HCT116 (cell line): ENCODE results near the gene C11orf21. TPM values are rescaled to one million over a fixed set of nuclear protein-coding genes. Genes with fewer than 3 reads are reported as not detected.

Experiments
- ATAC-seq: fragments of 200-7000 bp; cut with Tn5 transposase; 2 replicates; pipeline ENCODE4 v1.9.1; 2020; ENCODE audit warnings: mild to moderate bottlenecking, moderate library complexity
- BruUV-seq: library from RNA; stranded (reverse); fragments of 400-500 nt; replicated peaks from 2 replicates; lab custom pipeline; 2021; lab: Mats Ljungman, UMichigan
- CTCF ChIA-PET: fragments of 300-600 bp; sonication (Branson Sonifier 250); formaldehyde crosslinking; loops from one replicate; lab custom pipeline; 2021; ENCODE audit warnings: antibody characterized with exemption; lab: Charles Lee
- POLR2A ChIA-PET: fragments of 300-600, 350-600 bp; sonication (Branson Sonifier 250); formaldehyde crosslinking; loops from one replicate; lab custom pipeline; 2021; ENCODE audit warnings: antibody characterized with exemption; lab: Charles Lee
- RAD21 ChIA-PET, 2 experiments: fragments of 300-600 bp; sonication (Branson Sonifier 250); formaldehyde crosslinking; loops; one replicate each; lab custom pipeline; 2023; ENCODE audit warnings: low total read pairs in 2 of 2; ENCODE audit not compliant: uncharacterized antibody in 2 of 2, unreplicated experiment in 2 of 2, low non-redundant PET in 1 of 2; lab: Charles Lee
- DNase-seq: peaks from one replicate; pipeline ENCODE4 v3.0.0-alpha.2; 2010; ENCODE audit warnings: low read depth, low spot score
- H2AFZ ChIP-seq: fragments of 200-600 bp; shearing (Covaris generic), sonication (generic); 2 replicates; pipeline ENCODE4 v1.6.1; 2017; ENCODE audit warnings: low read depth, mixed run types, mixed read lengths, antibody characterized with exemption, low read length; ENCODE audit not compliant: poor library complexity, severe bottlenecking
- H3K27ac ChIP-seq: 2 replicates; pipeline ENCODE4 v1.5.1; 2012; ENCODE audit warnings: low read depth, low read length
- H3K27me3 ChIP-seq: fragments of 200-600 bp; sonication (generic); 2 replicates; pipeline ENCODE4 v1.6.1; 2016; ENCODE audit warnings: mixed run types, low read length, mixed read lengths; ENCODE audit not compliant: insufficient read depth
- H3K36me3 ChIP-seq, 2 experiments: fragments of 200-500 bp in 1 of 2; fragments of 200-600 bp in 1 of 2; sonication (Bioruptor generic) in 1 of 2; sonication (generic) in 1 of 2; 2 replicates each; pipeline versions ENCODE4 v1.5.1 to v1.6.1; 2014 to 2016; ENCODE audit warnings: low read length in 2 of 2, inconsistent platforms in 1 of 2, mixed read lengths in 1 of 2, mixed run types in 1 of 2; ENCODE audit not compliant: insufficient read depth in 2 of 2, control insufficient read depth in 1 of 2
- H3K4me1 ChIP-seq, 2 experiments: fragments of 200-600 bp in 1 of 2; sonication (generic) in 1 of 2; 2 replicates each; pipeline versions ENCODE4 v1.5.1 to v1.6.1; 2012 to 2017; ENCODE audit warnings: low read length in 2 of 2, inconsistent platforms in 1 of 2, mild to moderate bottlenecking in 1 of 2, mixed read lengths in 1 of 2, mixed run types in 1 of 2, moderate library complexity in 1 of 2; ENCODE audit not compliant: insufficient read depth in 2 of 2, control insufficient read depth in 1 of 2
- H3K4me2 ChIP-seq: fragments of 200-600 bp; sonication (generic); 2 replicates; pipeline ENCODE4 v1.6.1; 2017; ENCODE audit warnings: mixed run types, low read length, mixed read lengths
- H3K4me3 ChIP-seq, 2 experiments: fragments of 200-600 bp in 1 of 2; sonication (generic) in 1 of 2; replicated peaks in 1 of 2; 2 replicates each; pipeline ENCODE4 v1.5.1; 2011 to 2016; ENCODE audit warnings: low read length in 2 of 2, control low read depth in 1 of 2, low read depth in 1 of 2, mild to moderate bottlenecking in 1 of 2, mixed read lengths in 1 of 2, mixed run types in 1 of 2
- H3K79me2 ChIP-seq: fragments of 200-600 bp; sonication (generic); 2 replicates; pipeline ENCODE4 v1.6.1; 2017; ENCODE audit warnings: mild to moderate bottlenecking, mixed run types, low read length, moderate library complexity, mixed read lengths; ENCODE audit not compliant: insufficient read depth
- H3K9ac ChIP-seq: fragments of 200-600 bp; sonication (generic); 2 replicates; pipeline ENCODE4 v1.6.1; 2016; ENCODE audit warnings: low read length, mixed read lengths
- H3K9me2 ChIP-seq: fragments of 200-600 bp; sonication (generic), shearing (Covaris generic); 2 replicates; pipeline ENCODE4 v1.6.1; 2017; ENCODE audit warnings: mixed run types, mild to moderate bottlenecking, moderate library complexity; ENCODE audit not compliant: insufficient read depth
- H3K9me3 ChIP-seq, 2 experiments: fragments of 200-500 bp in 1 of 2; fragments of 200-600 bp in 1 of 2; sonication (Bioruptor generic) in 1 of 2; sonication (generic) in 1 of 2; 2 replicates each; pipeline ENCODE4 v1.6.1; 2014 to 2017; ENCODE audit warnings: low read length in 2 of 2, mixed read lengths in 2 of 2, inconsistent platforms in 1 of 2, low read depth in 1 of 2, mild to moderate bottlenecking in 1 of 2, mixed run types in 1 of 2, moderate library complexity in 1 of 2; ENCODE audit not compliant: control insufficient read depth in 1 of 2, insufficient read depth in 1 of 2
- H4K20me1 ChIP-seq: fragments of 200-600 bp; sonication (generic), shearing (Covaris generic); 2 replicates; pipeline ENCODE4 v1.6.1; 2017; ENCODE audit warnings: mixed run types, mild to moderate bottlenecking, moderate library complexity; ENCODE audit not compliant: insufficient read depth
- EZH2 ChIP-seq: fragments of 200-600 bp; sonication (generic); IDR thresholded peaks from 2 replicates; pipeline ENCODE4 v1.6.1; 2017; ENCODE audit warnings: antibody characterized with exemption, mixed run types
- EZH2phosphoT487 ChIP-seq: fragments of 200-600 bp; IDR thresholded peaks from 2 replicates; pipeline ENCODE4 v1.6.1; 2018; ENCODE audit warnings: antibody characterized with exemption, borderline replicate concordance
- FOSL1 ChIP-seq: IDR thresholded peaks from 2 replicates; pipeline ENCODE4 v1.6.1; 2012; ENCODE audit warnings: low read depth
- MAX ChIP-seq: IDR thresholded peaks from 2 replicates; pipeline ENCODE4 v1.6.1; 2012
- SIN3A ChIP-seq: IDR thresholded peaks from 2 replicates; pipeline ENCODE4 v1.6.1; 2012; ENCODE audit warnings: low read depth
- SRF ChIP-seq: IDR thresholded peaks from 2 replicates; pipeline ENCODE4 v1.6.1; 2012; ENCODE audit warnings: low read depth
- ZFX ChIP-seq: fragments of 450-650 bp; IDR thresholded peaks from 2 replicates; pipeline ENCODE4 v1.6.1; 2017
- intact Hi-C: fragments of 100-400 bp; cut with micrococcal nuclease; formaldehyde crosslinking; loops from 2 replicates; pipeline ENCODE4 v1.10.0; 2022
- total RNA-seq: library from RNA; stranded (reverse); gene quantifications from one replicate; pipeline ENCODE4 v1.2.1, GENCODE V29; 2021; ENCODE audit not compliant: unreplicated experiment
- TF ChIP-seq, protein P1 (sequence below): IDR thresholded peaks from 2 replicates; pipeline ENCODE4 v1.6.1; 2012
- TF ChIP-seq, protein P2 (sequence below): IDR thresholded peaks from 2 replicates; pipeline ENCODE4 v1.6.1; 2012; ENCODE audit warnings: low read depth

Gene C11orf21
- total RNA-seq, 1 experiment from 2014 or later, result not detected

- Histone ChIP-seq H3K27ac (no peak overlapping the region), H3K4me3 (no peak overlapping the region), H3K9me2 (no peaks in the 10 kb centered on the region), H3K4me1 (peaks cover 0 to 7% of the 10 kb centered on the region in 2 experiments; a peak in 3 of 4 replicates), H3K4me2 (no peak overlapping the region), H3K9me3 (no peaks in the 10 kb centered on the region), H3K27me3 (0 out of 2 replicates have a peak, but pooled peaks cover 3% of the 10 kb centered on the region), H3K9ac (no peak overlapping the region), H4K20me1 (no peaks in the 10 kb centered on the region), H3K79me2 (no peaks in the 10 kb centered on the region), H3K36me3 (no peaks in the 10 kb centered on the region), H2AFZ (no peak overlapping the region)
- POLR2A ChIA-PET, result no interaction called here
- TF ChIP-seq SIN3A (no peak), SRF (no peak), FOSL1 (no peak), EZH2phosphoT487 (no peak), EZH2 (no peak), MAX (no peak), ZFX (no peak)
- TF ChIP-seq, protein P1, sequence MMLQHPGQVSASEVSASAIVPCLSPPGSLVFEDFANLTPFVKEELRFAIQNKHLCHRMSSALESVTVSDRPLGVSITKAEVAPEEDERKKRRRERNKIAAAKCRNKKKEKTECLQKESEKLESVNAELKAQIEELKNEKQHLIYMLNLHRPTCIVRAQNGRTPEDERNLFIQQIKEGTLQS, result no peak
- TF ChIP-seq, protein P2, sequence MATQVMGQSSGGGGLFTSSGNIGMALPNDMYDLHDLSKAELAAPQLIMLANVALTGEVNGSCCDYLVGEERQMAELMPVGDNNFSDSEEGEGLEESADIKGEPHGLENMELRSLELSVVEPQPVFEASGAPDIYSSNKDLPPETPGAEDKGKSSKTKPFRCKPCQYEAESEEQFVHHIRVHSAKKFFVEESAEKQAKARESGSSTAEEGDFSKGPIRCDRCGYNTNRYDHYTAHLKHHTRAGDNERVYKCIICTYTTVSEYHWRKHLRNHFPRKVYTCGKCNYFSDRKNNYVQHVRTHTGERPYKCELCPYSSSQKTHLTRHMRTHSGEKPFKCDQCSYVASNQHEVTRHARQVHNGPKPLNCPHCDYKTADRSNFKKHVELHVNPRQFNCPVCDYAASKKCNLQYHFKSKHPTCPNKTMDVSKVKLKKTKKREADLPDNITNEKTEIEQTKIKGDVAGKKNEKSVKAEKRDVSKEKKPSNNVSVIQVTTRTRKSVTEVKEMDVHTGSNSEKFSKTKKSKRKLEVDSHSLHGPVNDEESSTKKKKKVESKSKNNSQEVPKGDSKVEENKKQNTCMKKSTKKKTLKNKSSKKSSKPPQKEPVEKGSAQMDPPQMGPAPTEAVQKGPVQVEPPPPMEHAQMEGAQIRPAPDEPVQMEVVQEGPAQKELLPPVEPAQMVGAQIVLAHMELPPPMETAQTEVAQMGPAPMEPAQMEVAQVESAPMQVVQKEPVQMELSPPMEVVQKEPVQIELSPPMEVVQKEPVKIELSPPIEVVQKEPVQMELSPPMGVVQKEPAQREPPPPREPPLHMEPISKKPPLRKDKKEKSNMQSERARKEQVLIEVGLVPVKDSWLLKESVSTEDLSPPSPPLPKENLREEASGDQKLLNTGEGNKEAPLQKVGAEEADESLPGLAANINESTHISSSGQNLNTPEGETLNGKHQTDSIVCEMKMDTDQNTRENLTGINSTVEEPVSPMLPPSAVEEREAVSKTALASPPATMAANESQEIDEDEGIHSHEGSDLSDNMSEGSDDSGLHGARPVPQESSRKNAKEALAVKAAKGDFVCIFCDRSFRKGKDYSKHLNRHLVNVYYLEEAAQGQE, result no peak
- BruUV-seq, result no TSS peak
- intact Hi-C loops, result no loop called here
- ATAC-seq (no peak), DNase-seq (no peak)
- CTCF ChIA-PET, result interaction anchor here (1.3 kb wide), 1 partner anchor 14 kb away, joined by 3 read pairs; no protein-coding TSS in a partner anchor
- RAD21 ChIA-PET, result no interaction called here
Measured at GRCh38 chr11:2318707-2319106, 17.0 kb upstream of the C11orf21 start.
